ENCODE measurements around the gene EFNA5.

DNA sequence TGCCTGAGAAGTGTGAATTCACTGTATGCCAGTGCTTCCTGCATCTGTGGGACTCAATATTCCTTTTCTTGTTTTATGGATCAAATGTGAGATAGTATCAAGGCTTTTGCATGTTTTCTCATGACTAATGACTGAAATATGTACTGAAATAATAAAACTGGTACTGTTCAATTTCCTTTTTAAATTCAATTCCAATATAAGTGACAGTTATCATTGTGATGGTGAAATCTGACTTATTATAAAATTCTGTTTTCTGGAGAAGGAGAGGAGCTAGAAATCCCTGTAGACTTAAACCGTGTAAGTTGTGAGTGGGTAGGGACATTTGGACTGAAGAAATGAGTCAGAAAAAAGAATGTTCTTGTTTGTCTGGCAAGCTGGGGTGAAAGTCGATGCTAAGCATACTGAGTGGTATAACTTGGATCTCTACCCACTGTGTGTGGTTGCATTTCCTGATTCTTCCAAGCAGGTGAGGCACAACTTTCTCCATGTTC lies 245.2 kb downstream of the EFNA5 start:
- TF ChIP-seq POLR2A (IDR thresholded peaks at IDR 0.05; ENCODE audit: low read depth, low read length) (no peak), TAF1 (IDR thresholded peaks at IDR 0.05; ENCODE audit: low read depth, low read length) (no peak), POU2F2 (IDR thresholded peaks at IDR 0.05; ENCODE audit: low read depth, low read length) (no peak), POLR2AphosphoS5 (IDR thresholded peaks at IDR 0.05; ENCODE audit: low read depth, low read length) (no peak), SPI1 (IDR thresholded peaks at IDR 0.05; ENCODE audit: low read depth, low read length) (no peak), PAX5 (IDR thresholded peaks at IDR 0.05; ENCODE audit: insufficient read depth, low read length, severe bottlenecking) (no peak)
